NOMO-1 (cell line): Measurements from ENCODE around the gene AK8.
A peak's percentile ranks its signal among the peaks of the same experiment; 100 is the strongest.

ENCODE experiments used
- DNase-seq, 2 experiments: peaks; one replicate each; lab custom pipeline; 2025; ENCODE audit not compliant: unreplicated experiment in 2 of 2; lab: John Stamatoyannopoulos, UW

Gene AK8, protein sequence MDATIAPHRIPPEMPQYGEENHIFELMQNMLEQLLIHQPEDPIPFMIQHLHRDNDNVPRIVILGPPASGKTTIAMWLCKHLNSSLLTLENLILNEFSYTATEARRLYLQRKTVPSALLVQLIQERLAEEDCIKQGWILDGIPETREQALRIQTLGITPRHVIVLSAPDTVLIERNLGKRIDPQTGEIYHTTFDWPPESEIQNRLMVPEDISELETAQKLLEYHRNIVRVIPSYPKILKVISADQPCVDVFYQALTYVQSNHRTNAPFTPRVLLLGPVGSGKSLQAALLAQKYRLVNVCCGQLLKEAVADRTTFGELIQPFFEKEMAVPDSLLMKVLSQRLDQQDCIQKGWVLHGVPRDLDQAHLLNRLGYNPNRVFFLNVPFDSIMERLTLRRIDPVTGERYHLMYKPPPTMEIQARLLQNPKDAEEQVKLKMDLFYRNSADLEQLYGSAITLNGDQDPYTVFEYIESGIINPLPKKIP

DNA sequence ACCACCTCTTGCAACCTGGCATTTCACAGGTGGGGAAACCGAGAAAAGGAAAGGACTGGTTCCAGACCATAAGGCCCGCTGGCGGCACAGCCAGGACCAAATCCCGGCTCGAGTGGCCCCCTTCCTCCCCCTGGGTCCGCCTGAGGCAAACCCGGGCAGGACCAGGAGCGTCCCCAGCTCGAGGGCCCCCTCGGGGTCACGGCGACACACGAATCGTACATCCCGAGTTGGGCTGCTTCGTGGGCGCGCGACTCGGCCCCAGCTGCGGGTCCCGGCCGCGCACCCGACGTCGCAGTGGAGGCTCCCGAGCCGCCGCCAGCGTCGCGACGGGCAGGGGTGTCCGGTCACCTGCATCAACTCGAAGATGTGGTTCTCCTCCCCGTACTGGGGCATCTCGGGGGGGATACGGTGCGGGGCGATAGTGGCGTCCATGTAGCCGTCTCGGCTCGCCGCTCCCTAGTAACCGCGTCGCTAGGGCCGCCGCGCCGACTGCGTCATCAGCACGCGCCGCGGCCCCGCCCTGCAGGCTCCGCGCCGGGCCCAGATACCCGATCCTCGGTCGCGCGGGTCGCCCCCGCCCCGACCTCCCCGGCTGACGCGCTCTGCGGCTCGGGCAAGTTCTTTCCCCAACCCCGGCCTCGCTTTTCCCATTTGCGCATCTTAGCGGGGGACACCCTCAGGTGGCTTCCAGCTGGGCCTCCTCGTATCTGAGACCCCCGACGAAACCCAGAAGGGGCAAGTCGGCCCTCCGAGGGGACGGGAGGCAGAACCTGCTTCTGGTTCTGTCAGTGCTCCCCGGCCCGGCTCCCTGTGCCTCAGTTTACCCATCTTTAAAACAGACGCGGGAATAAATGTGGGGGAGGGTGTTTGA lies at the start of gene AK8:
AK8 (minus strand) TSS at position 461 of the 871 bp plus-strand sequence; CDS start at position 432, 29 bp downstream.
- peak; percentile 26 to 66 for DNase-seq

DNA sequence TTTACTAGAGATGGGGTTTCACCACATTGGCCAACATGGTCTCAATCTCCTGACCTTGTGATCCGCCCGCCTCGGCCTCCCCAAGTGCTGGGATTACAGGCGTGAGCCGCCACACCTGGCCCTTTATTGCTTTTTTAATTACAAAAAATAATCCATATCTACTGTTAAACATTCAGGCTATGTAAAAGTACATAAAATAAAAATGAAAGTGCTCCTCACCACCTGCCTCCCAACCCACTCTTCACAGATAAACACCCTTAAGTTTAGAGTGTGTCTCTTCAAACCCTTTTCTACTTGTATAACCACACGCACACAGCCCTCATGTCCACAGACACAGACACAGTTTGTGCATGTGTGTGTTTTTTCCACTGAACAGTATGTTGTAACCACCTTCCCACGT lies 49.6 kb upstream of the AK8 start:
- DNase-seq: no peak

DNA sequence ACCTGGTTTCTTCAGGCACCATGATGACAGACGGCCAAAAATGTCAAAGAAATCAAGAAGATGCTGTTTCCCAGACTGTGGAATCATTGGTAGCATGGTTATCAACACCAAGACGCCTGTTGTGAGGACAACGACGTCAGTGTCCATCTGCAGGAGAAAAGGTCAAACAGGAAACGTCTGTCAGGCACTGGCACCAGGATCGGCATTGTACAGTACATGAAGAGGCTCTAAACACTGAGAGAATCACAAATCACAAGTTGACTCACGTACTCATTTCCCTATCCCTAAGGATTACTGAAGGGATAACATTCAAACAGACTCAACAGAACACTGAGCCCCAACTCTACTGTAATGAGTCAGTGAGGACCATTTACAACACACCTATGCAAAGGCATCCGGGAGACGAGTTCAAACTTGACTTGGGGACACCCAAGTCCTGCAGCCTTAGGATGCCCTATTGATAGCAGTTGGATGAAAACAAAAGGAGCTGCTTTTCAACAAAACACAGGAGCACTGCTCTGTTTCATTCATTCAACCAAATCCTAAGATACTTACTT lies 45.3 kb upstream of the AK8 start:
- DNase-seq: no peak

DNA sequence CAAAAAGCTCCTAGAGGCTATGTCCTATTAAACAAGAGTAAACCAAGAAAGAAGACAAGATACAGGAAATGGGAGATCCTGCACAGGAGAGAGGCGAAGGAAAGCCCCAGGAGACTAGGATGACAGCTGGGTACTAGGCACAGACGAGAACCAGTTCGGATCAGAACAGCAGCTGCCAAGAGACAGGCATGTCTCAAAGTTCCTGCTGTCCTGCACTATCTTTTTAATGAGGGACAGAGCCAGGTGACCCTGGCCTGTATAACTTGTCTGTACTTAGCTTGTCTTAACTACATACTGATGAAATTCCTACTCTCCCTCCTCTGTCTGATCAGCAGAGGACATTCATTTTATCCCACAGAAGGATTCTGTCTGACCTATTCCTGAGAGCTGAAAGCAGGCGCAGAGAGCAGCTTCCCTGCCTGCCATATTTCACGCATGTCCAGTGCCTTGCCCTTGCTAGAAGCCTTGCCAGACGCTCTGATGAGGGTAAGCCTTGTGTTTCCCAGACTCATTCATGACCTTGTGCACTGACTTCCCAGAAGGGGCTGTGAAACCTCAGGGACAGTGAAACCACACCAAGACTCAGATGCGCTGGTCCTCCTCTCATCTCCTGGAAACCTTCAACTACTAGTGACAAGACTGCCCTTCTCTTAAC lies 41.7 kb upstream of the AK8 start:
- DNase-seq: no peak

DNA sequence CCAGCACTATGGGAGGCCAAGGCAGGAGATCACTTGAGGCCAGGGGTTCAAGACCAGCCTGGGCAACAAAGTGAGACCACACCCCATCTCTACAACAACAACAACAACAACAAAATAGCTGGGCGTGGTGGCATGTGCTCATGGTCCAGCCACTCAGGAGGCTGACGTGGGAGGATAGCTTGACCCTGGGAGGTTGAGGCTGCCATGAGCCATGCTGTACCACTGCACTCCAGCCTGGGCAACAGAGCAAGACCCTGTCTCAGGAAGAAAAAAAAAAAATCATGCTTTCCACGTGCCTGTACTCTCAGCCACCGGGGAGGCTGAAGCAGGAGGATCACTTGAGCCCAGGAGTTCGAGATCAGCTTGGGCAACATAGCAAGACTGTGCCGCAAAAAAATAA lies 36.8 kb upstream of the AK8 start:
- no peak for DNase-seq

DNA sequence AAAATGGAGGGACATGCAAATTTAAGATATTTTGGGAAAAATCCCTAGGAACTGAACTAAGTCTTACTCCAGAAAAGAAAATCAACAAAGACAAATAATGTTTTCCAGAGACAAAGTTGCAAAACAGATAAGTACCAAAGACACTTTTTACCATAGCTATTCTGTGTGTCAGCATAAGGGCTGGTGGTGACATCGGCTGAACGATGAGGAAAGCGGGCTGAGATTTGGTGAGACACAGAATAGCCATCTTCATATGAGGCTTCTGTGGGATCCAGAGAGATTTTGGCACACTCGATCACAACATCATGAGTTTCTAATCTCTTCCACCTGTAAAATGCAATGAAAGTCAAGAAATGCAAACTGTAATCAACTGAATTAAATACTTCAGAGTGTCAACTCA lies 34.0 kb upstream of the AK8 start:
- no peak for DNase-seq

DNA sequence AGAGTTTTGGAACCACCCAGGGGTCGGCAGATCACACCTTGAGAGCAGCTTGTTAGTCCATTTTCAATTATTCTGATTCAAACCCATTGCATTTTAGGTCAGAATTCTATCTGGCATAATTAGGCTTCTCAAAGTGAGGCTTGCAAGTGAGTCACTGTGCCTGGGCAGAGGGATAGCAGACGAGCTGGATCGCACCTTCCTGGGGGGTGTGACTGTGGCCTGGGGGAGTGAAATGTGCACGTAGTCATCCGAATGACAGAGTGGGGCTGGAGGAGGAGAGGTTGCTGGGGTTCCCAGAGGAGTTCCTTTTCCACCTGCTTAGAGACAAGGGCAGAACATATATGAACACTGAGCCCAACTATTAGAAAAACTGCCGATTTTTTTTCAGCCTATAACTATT lies 32.3 kb upstream of the AK8 start:
- DNase-seq: no peak

DNA sequence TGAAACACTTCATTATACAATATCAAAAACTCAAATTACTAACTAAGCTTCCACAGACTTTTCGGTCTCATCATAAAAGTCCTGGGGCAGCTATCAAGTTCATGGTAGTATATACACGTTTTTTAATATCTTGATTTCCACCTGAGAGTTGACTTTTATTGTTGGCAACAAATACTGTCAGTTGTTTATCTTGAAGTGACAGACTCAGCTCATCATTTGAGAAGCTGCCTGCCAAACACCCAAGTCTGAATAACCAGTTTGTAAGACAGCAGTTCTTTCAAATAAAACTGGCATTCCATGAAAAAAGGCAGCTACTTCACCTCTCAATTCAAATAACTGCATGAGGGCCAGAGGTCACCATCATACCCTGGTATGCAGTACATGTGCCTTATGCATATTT lies 31.2 kb upstream of the AK8 start:
- DNase-seq: no peak

DNA sequence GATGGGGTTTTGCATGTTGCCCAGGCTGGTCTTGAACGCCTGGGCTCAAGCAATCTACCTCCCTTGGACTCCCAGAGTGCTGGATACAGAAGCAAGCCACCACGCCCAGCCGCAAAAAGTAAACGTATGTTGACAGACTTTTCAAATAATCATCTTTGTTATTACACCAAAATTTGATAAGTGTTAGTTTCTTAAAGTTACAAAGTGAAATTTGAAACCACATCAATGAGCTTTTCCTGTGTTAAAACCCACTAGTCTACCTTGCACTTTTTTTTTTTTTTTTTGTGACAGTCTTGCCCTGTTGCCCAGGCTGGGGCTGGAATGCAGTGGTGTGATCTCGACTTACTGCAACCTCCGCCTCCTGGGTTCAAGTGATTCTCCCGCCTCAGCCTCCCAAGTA lies 30.6 kb upstream of the AK8 start:
- no peak for DNase-seq

DNA sequence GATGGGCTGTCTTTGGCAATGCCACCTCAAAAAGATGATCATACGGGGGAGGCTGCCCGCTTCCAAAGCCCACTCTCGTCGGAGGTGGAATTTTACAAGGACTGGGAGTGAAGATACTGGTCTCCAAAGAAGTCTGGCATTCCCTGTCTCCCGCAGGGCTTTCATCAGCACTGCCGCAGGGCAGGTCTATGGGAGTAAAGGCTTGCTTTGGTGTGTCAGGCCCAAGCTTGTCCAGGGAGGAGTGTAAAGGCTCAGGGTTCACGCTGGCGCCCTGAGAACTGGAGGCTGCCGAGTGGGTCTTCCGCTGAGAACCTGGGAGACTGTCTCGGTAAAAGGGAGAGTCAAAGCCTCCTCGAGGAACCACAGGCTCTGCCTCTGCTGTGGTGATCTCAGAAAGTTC lies 27.6 kb upstream of the AK8 start:
- DNase-seq: no peak

DNA sequence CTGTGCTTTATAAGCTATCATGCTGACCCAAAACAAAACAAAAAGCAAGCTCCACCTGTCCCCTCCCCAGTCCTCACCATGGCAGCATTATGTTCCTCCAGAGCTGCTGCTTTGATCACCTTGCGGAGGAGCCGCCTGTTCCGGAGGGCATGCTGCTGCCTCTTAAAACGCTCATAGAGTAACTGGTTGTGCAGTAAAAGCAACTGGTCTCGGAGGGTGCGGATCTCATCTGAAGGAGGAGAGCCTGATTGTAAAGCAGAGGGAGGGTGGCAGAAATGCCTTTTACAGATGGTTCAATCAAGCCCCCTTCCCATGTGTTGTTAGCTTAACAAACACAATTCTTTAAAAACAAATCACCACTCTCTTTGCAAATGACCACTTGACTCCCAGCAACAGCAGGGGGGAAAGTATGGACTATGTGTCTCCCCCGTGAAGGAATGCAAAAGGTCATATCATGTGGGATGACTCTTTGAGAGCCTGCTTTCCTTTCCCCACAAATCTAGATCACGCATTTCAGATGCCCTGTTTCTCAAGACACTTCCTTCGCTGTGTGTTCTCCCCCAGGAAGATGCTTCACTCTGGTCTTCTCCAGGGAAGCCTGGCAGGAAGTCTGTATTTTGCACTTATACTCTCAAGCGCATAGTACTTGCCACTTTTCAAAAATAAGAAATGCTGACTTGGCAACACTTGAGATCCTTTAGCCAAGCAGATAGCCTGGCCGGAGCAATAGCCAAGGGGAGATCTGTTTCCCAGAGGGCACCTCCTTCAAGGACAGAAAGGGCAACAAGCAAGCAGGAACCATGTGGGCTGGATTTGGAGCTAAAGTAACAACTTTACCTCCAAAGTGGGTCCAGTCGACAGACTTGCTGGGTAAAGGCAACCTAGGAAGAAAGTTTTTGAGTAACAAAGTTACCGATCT lies 25.7 kb upstream of the AK8 start:
- DNase-seq: no peak

DNA sequence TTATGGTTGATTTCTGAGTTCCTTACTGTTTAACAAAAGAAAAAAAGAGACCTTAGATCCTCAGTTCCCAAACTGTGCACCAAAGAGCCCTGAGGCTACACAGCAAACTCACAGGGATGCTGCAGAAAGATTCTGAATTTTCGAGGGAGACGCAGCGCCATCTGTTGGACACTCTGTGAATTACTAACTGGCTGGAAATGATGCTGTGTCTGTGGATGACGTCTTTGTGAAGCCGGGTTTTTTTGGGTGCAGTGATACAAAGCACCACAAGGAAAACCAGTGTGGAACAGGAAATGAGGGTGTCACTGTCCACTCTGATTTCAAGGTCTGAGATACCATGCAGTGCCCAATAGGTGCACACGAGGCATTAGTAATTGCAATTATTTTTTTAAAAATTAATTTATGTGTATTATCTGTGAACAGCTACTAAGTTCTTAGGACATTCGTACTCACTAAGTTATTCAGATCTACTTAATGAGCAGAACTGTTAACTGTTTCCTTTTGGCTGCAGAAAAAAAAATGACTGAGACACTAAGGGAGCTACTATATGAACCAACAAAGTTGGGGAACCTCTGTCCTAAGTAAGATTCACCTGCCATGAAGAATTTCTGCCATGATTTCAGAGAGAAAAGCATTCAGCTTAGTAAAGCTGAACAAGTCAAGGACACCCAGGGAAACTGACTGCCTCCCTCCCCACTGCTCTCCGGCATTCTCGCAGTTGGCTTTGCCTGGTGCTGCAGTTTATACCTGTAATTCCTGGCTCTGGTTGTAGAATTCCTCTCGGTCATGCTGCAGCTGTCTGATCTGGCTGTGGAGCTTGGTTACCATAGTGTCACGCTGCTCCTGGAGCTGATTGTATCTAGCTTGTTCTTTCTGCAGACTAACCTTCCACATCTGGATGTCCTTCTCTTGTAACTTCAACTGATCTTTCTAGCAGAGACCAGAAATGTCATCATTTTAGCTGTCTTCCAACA lies 24.1 kb upstream of the AK8 start:
- peak; percentile 21 to 75 for DNase-seq

DNA sequence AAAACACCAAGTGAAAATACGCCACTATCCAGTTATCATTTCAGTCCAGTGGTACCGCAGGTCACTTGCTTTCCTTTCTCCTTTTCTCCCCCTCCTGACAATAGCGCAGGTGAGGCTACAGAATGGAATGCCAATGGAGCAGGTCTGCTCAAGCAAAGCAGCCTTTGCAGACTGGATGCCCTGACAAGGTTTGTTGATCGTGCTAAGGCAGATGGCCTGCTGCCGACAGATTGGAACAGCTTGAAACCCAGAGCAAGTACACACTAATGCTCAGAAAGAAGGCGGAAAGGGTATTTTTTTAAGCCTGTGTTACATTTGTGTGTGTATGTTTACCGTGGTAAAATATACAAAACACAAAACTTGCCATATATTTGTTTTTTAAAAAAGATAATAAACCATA lies 20.0 kb upstream of the AK8 start:
- DNase-seq: no peak

DNA sequence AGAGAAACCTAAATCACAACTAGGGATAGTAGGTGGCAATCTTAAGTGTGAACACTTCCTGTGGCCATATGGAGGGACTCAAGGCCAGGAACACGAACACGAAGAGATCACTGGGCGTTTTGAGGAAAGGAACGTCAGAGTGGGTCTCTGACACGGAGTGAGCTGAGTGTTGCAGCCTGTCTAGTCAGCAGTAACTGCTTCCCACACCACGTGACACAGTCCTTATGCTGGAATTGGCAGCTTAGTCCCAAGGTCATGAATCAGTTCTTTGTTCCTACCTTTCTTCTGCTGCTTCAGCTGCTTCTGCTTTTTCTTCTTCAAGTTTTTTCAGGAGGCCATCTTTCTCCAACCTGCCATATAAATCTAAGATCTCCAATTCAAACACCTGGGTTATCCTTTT lies 18.8 kb upstream of the AK8 start:
- DNase-seq: no peak

DNA sequence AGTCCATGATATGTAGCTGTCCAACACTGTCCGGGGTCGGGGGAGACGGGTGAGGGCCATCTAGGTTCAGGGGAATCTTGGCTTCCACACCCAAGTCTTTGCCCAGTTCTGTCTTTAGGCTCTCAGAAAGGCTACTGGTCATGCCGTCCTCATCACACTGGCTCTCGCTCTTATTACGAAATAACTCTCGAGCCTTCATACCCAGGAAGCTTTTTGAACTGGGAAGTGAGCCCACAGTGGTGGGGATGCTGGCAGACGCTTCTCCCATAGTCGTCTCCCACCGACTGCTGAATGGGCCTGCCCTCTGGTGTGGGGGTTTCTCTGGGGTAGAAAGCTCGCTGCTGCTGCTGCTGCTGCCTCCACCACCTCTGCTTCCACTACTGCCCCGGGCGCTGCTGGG lies 18.2 kb upstream of the AK8 start:
- no peak for DNase-seq

DNA sequence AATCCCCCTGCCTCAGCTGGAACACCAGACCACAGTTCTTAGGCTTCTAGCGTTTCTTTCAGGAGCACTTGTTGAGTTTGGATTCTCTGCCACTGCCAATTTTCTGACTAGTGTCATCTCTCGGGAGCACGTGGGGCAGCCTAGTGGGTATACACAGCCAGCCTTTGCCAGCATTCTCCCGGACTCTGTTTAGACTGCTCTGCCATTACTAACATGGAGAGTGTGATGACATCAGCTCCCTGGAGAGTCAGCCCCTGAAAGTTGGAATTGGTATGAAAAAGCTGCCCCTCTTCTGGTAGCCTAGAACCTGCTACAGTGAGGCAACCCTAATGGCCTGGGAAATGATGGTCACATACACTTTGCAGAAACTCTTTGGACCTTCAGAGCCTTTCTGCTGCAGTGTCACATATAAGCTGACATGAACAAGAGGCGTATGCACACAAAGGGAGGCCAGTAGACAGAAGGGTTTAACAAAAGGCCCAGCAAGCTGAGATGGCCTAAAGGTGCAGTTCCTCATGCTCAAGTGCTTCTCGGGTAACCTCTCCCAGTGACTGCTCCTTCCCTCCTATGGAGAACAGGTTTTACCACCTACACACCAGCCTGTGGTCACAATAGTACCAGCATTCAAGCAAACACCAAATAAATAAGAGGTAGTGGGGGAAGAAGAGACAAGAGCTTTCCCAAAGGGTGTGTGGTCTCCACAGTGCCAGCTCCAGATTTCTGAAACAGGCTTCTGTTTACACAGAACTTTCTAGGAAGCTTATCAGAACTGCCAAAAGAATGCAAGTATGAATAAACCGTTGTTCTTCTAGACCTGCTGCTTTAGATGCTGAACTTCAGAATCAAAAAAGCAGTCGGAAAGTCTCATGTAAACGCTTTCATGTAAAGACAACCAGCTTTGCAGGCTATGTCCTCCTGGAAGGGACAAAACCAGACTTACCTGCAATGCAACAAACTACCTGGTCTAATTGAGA lies 17.1 kb upstream of the AK8 start:
- DNase-seq: no peak

DNA sequence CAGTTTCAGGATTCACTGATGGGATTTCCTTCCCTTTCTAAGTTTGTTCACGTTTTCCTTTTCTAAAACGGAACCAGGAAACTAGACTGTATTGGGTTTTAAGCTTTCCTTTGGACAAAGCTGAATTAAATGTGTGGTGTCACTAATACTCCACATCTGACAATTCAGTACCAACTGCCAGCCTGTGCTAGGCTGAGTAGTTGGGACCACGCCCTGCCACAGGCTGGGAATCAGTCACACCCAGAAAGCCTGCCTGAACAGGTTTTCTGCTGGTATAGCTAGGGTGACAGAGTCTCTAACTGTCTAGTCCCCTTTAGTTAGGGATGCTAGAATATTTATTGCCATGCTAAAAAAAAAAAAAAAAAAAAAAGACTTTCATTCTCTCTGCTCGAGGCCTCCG lies 16.3 kb upstream of the AK8 start:
- DNase-seq: no peak

DNA sequence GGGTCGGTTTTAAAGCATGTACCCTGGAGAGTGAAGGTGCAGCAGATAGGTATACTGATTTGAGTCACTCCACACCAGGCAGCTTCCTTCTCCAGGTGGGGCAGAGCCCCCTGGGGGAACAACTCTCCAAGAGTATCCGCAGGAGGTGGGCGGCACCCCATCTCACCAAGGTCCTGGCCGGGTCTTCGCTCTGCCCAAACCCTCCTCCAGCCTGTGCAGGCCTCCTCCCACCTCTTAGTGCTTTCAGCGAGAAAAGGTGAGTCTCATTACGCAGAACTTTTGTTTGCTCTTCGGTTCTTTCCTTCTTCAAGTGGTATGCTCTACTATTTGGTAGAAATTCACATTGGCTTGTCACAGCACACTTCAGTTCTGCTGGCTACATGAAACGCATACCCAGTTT lies 14.3 kb upstream of the AK8 start:
- DNase-seq: no peak
